GM18861 (cell line): ENCODE data around the gene ANKRD55.
"Not testable (repeated sequence)": the region's sequence is repeated elsewhere in the genome, so short reads cannot be mapped to it uniquely, and the experiment has no call there.

Experiments
- ATAC-seq: cut with Tn5 transposase; IDR thresholded peaks from one replicate; pipeline ENCODE4 v1.9.1; 2021; ENCODE audit not compliant: unreplicated experiment

ANKRD55 gene

GRCh38 chr5:56147106-56147505 is 86.0 kb downstream of the ANKRD55 start:
- no peak for ATAC-seq

DNA sequence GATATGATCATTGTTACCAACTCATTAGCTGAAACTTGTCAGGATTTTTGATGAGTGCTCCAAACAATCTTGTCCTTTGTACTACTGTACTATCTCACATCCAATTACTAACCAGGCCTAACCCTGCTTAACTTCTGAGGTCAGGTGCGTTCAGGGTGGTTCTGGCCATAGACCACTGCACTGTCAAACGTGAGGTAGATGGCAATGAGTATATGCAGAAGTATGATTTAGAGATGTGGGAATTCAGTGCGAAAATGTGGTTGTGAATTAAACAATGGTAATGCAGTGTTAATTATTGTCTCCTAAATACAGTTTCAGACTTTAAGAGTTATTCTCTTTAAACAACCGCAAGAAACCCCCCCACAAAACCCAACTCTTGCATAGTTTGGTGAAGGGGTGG is 86.5 kb downstream of the ANKRD55 start:
- no peak for ATAC-seq

- ATAC-seq: no peak
Measured at GRCh38 chr5:56145511-56145910, 87.6 kb downstream of the ANKRD55 start.

GRCh38 chr5:56145106-56145505 is 88.0 kb downstream of the ANKRD55 start:
- no peak for ATAC-seq

GRCh38 chr5:56144211-56144610 is 88.9 kb downstream of the ANKRD55 start:
- no peak for ATAC-seq

GRCh38 chr5:56143373-56143714 is 89.8 kb downstream of the ANKRD55 start:
- ATAC-seq: no peak

DNA sequence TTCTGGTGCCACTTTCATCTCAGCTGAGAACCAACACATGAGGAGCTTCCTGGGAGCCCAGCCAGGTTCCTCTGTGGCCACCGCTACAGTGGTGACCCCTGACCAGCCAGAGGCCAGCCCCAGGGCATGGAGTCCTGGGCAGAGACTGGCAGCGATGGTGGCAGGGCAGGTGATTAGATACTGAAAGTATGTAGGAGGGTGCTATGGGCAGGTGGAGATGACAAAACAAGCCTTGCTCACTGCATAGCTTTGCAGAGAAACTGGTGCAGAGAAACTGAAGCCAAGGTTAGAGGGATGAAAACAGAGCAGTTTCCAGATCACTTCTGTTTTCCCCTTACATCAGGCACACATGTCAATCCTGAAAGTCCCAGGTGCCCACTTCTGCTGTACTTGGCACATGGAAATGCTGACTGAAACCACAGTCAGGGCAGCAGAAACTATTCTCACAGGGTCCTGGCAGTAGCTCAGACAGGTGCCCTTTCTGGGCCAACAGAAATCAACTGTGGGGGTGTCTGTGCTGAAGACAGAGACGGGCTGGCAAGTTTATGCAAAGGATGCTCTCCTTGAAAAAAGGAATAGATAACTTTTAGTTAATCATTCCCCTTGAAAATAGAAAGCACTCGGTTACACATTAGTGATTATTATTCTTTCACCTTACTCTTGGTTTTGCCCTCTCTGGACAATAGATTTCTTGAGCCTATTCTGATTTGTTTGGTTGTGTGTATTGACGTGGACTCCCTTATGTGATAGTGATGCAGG is 90.3 kb downstream of the ANKRD55 start:
- ATAC-seq: peak; percentile 78

DNA sequence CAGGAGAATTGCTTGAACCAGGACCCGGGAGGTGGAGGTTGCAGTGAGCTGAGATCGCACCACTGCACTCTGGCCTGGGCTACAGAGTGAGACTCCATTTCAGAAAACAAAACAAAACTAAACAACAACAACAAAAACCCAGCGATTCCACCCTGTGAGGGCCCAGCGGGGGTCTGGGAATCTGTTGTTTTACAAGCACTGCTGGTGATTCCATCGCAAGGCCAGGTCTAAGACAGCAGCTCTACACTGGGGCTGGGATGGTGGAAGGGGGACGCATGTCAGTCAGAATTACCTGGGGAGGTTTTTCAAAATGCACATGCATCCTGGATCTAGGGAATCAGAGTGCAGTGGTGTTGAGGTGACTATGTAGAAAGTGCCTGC is 90.9 kb downstream of the ANKRD55 start:
- no peak for ATAC-seq

- no peak for ATAC-seq
Measured at GRCh38 chr5:56140073-56140472, 93.1 kb downstream of the ANKRD55 start.

DNA sequence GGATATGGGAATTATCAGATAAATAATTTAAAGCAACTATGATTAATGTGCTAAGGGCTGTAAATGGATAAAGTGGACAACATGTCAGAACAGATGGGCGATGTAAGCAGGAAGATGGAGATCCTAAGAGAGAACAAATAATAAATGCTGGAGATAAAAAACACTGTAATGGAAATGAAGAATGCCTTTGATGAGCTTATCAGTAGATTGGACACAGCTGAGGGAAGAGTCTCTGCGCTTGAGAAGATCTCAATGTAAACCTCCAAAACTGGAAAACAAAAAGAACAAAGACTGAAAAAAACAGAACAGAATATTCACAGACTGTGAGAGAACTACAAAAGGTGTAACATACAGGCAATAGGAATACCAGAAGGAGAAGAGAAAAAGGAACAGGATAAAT is 102.5 kb downstream of the ANKRD55 start:
- ATAC-seq: no peak

DNA sequence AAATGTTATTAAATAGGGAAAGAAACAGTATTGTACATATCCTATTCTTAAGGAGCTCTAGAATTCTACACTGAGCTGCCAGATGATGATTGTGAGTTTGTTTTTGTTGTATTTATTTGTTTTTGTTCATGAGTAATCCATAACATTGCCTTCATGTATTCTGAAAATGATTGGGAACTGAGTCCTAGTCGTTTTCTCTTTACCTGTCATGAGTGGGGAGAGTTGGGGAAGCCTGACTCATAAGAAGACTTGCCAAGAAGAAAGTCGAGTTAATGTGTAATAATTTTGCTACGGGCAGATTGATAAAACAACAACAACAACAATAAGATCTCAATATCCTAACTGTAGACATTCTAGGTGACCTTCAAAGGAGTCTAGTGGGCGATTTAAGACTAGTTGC is 103.8 kb downstream of the ANKRD55 start:
- peak; percentile 75 for ATAC-seq

DNA sequence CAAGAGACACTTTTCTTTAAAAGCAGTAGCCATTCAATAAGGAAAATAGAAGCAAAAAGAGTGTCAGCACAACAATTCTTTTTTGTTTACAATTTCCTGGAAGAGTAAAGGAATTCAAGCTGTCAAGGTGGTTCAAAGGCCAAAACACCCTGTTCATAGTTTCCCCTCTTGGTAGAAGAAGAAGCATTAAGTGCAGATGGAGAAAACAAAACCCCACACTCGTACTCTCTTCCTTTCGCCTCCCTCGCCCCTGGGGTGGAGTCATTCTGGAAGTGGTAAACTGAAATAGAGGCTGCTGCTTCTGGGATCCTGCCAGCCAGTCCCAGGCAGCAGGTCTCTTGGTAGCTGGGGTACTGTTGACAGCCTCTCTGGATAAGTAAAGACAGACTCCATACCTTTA is 105.0 kb downstream of the ANKRD55 start:
- ATAC-seq: no peak

GRCh38 chr5:56126487-56127179 is 106.5 kb downstream of the ANKRD55 start:
- ATAC-seq: no peak

GRCh38 chr5:56123531-56124243 is 109.4 kb downstream of the ANKRD55 start:
- no peak for ATAC-seq

- ATAC-seq: not testable (repeated sequence)
Measured at GRCh38 chr5:56122360-56122985, 110.7 kb downstream of the ANKRD55 start.

DNA sequence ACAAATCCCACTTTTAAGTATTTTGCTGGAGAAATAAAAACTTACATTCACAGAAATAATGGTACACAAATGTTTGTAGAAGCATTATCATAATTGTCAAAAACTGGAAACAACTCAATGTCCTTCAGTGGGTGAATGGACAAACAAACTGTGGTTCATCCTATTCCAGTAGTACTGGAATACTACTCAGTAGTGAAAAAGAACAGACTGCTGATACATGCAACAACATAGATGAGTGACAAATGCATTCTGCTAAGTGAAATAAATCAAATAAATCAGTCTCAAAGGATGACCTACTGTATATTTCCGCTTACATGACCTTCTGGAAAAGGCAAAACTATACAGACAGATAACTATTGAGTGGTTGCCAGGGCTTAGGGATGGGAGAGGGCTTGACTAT is 114.1 kb downstream of the ANKRD55 start:
- ATAC-seq: no peak

DNA sequence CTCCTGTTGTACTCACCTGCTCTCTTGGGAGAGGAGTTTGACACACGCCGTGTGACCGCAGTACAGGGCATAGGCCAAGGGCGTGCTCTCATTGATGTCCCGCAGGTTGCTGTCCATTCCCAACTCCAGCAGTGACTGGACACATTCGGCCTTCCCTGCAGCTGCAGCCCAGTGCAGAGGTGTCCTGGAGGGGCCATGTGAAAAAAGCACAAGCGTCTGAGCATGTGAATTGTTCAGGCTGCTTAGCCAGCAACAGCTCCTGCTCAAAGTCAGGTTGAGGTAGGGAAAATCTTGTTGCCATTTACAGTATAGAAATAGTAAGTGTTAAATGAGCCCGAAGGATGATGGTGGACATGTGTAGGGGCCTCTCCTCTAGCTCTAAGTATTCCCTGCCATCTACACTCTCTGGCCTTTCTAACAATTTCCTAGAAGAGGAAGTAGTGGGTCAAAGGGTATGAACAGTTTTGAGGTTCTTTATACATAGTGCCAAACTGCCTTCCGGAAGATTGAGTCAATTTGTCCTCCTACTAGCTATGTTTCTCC is 116.5 kb downstream of the ANKRD55 start:
- no peak for ATAC-seq

DNA sequence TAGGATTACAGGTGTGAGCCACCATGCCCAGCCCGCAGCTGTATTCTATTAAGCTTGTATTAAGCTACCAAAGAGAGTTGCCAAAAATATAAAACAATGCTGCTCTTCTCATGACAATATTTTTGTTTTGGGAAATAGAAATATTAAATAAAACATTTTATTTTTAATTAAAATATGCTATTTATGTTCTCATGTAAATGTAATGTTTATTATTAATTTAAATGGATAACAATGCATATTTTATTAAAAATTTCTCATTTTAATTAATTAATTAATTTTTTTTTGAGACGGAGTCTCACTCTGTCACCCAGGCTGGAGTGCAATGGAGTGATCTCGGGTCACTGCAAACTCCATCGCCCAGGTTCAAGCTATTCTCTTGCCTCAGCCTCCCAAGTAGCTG is 117.5 kb downstream of the ANKRD55 start:
- ATAC-seq: no peak

DNA sequence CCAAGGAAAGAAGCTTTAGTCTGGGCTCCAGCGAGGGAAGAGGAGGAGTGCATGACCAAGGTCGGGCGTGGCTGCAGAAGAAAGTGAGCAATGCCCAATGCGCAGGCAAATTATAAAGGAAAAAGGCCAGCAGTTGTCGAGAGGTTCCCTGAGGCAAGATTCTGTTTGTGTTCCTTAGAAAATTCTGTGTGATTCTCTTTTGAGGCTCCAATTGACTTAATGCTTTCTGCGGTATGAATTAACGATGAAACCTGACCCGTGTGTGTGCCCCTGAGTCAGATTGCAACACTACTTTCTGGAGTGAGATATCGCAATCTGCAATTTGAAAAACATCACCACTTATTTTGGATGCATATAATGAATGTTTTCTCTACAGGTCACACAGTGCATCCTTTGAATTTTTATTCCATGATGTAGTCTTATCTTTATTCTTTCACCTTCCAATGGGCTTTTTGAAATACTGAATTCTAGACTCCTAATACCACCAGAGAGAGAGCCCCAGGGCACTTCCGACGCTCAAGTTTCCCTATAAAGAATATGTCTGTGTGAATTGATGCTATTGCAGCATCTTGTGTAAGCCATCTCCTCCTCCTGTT is 120.5 kb downstream of the ANKRD55 start:
- no peak for ATAC-seq

- ATAC-seq: no peak
Measured at GRCh38 chr5:56111404-56111781, 121.7 kb downstream of the ANKRD55 start.
